HCT116 (cell line): Measurements from ENCODE around the gene SLC8A2. TPM values are rescaled to one million over a fixed set of nuclear protein-coding genes. Genes with fewer than 3 reads are reported as not detected.

Experiments used
- ATAC-seq: fragments of 200-7000 bp; cut with Tn5 transposase; 2 replicates; pipeline ENCODE4 v1.9.1; 2020; ENCODE audit warnings: mild to moderate bottlenecking, moderate library complexity
- BruUV-seq: library from RNA; stranded (reverse); fragments of 400-500 nt; replicated peaks from 2 replicates; lab custom pipeline; 2021; lab: Mats Ljungman, UMichigan
- CTCF ChIA-PET: fragments of 300-600 bp; sonication (Branson Sonifier 250); formaldehyde crosslinking; loops from one replicate; lab custom pipeline; 2021; ENCODE audit warnings: antibody characterized with exemption; lab: Charles Lee
- POLR2A ChIA-PET: fragments of 300-600, 350-600 bp; sonication (Branson Sonifier 250); formaldehyde crosslinking; loops from one replicate; lab custom pipeline; 2021; ENCODE audit warnings: antibody characterized with exemption; lab: Charles Lee
- RAD21 ChIA-PET, 2 experiments: fragments of 300-600 bp; sonication (Branson Sonifier 250); formaldehyde crosslinking; loops; one replicate each; lab custom pipeline; 2023; ENCODE audit warnings: low total read pairs in 2 of 2; ENCODE audit not compliant: uncharacterized antibody in 2 of 2, unreplicated experiment in 2 of 2, low non-redundant PET in 1 of 2; lab: Charles Lee
- DNase-seq: peaks from one replicate; pipeline ENCODE4 v3.0.0-alpha.2; 2010; ENCODE audit warnings: low read depth, low spot score
- H2AFZ ChIP-seq: fragments of 200-600 bp; shearing (Covaris generic), sonication (generic); 2 replicates; pipeline ENCODE4 v1.6.1; 2017; ENCODE audit warnings: low read depth, mixed run types, mixed read lengths, antibody characterized with exemption, low read length; ENCODE audit not compliant: poor library complexity, severe bottlenecking
- H3K27ac ChIP-seq: 2 replicates; pipeline ENCODE4 v1.5.1; 2012; ENCODE audit warnings: low read depth, low read length
- H3K27me3 ChIP-seq: fragments of 200-600 bp; sonication (generic); 2 replicates; pipeline ENCODE4 v1.6.1; 2016; ENCODE audit warnings: mixed run types, low read length, mixed read lengths; ENCODE audit not compliant: insufficient read depth
- H3K36me3 ChIP-seq, 2 experiments: fragments of 200-500 bp in 1 of 2; fragments of 200-600 bp in 1 of 2; sonication (Bioruptor generic) in 1 of 2; sonication (generic) in 1 of 2; 2 replicates each; pipeline versions ENCODE4 v1.5.1 to v1.6.1; 2014 to 2016; ENCODE audit warnings: low read length in 2 of 2, inconsistent platforms in 1 of 2, mixed read lengths in 1 of 2, mixed run types in 1 of 2; ENCODE audit not compliant: insufficient read depth in 2 of 2, control insufficient read depth in 1 of 2
- H3K4me1 ChIP-seq, 2 experiments: fragments of 200-600 bp in 1 of 2; sonication (generic) in 1 of 2; 2 replicates each; pipeline versions ENCODE4 v1.5.1 to v1.6.1; 2012 to 2017; ENCODE audit warnings: low read length in 2 of 2, inconsistent platforms in 1 of 2, mild to moderate bottlenecking in 1 of 2, mixed read lengths in 1 of 2, mixed run types in 1 of 2, moderate library complexity in 1 of 2; ENCODE audit not compliant: insufficient read depth in 2 of 2, control insufficient read depth in 1 of 2
- H3K4me2 ChIP-seq: fragments of 200-600 bp; sonication (generic); 2 replicates; pipeline ENCODE4 v1.6.1; 2017; ENCODE audit warnings: mixed run types, low read length, mixed read lengths
- H3K4me3 ChIP-seq, 2 experiments: fragments of 200-600 bp in 1 of 2; sonication (generic) in 1 of 2; replicated peaks in 1 of 2; 2 replicates each; pipeline ENCODE4 v1.5.1; 2011 to 2016; ENCODE audit warnings: low read length in 2 of 2, control low read depth in 1 of 2, low read depth in 1 of 2, mild to moderate bottlenecking in 1 of 2, mixed read lengths in 1 of 2, mixed run types in 1 of 2
- H3K79me2 ChIP-seq: fragments of 200-600 bp; sonication (generic); 2 replicates; pipeline ENCODE4 v1.6.1; 2017; ENCODE audit warnings: mild to moderate bottlenecking, mixed run types, low read length, moderate library complexity, mixed read lengths; ENCODE audit not compliant: insufficient read depth
- H3K9ac ChIP-seq: fragments of 200-600 bp; sonication (generic); 2 replicates; pipeline ENCODE4 v1.6.1; 2016; ENCODE audit warnings: low read length, mixed read lengths
- H3K9me2 ChIP-seq: fragments of 200-600 bp; sonication (generic), shearing (Covaris generic); 2 replicates; pipeline ENCODE4 v1.6.1; 2017; ENCODE audit warnings: mixed run types, mild to moderate bottlenecking, moderate library complexity; ENCODE audit not compliant: insufficient read depth
- H3K9me3 ChIP-seq, 2 experiments: fragments of 200-500 bp in 1 of 2; fragments of 200-600 bp in 1 of 2; sonication (Bioruptor generic) in 1 of 2; sonication (generic) in 1 of 2; 2 replicates each; pipeline ENCODE4 v1.6.1; 2014 to 2017; ENCODE audit warnings: low read length in 2 of 2, mixed read lengths in 2 of 2, inconsistent platforms in 1 of 2, low read depth in 1 of 2, mild to moderate bottlenecking in 1 of 2, mixed run types in 1 of 2, moderate library complexity in 1 of 2; ENCODE audit not compliant: control insufficient read depth in 1 of 2, insufficient read depth in 1 of 2
- H4K20me1 ChIP-seq: fragments of 200-600 bp; sonication (generic), shearing (Covaris generic); 2 replicates; pipeline ENCODE4 v1.6.1; 2017; ENCODE audit warnings: mixed run types, mild to moderate bottlenecking, moderate library complexity; ENCODE audit not compliant: insufficient read depth
- ATF3 ChIP-seq: IDR thresholded peaks from 2 replicates; pipeline ENCODE4 v1.6.1; 2012
- CBX3 ChIP-seq: IDR thresholded peaks from 2 replicates; pipeline ENCODE4 v1.6.1; 2012; ENCODE audit warnings: low read depth
- CEBPB ChIP-seq: IDR thresholded peaks from 2 replicates; pipeline ENCODE4 v1.6.1; 2012; ENCODE audit warnings: low read depth
- EGR1 ChIP-seq: IDR thresholded peaks from 2 replicates; pipeline ENCODE4 v1.6.1; 2012; ENCODE audit warnings: low read depth
- EZH2 ChIP-seq: fragments of 200-600 bp; sonication (generic); IDR thresholded peaks from 2 replicates; pipeline ENCODE4 v1.6.1; 2017; ENCODE audit warnings: antibody characterized with exemption, mixed run types
- FOSL1 ChIP-seq: IDR thresholded peaks from 2 replicates; pipeline ENCODE4 v1.6.1; 2012; ENCODE audit warnings: low read depth
- POLR2AphosphoS5 ChIP-seq: IDR thresholded peaks from 2 replicates; pipeline ENCODE4 v1.6.1; 2011; ENCODE audit warnings: mild to moderate bottlenecking, low read depth, low read length, moderate library complexity
- RAD21 ChIP-seq: IDR thresholded peaks from 2 replicates; pipeline ENCODE4 v1.6.1; 2012; ENCODE audit warnings: low read depth, mild to moderate bottlenecking
- SP1 ChIP-seq: IDR thresholded peaks from 2 replicates; pipeline ENCODE4 v1.6.1; 2012; ENCODE audit warnings: low read depth
- SRF ChIP-seq: IDR thresholded peaks from 2 replicates; pipeline ENCODE4 v1.6.1; 2012; ENCODE audit warnings: low read depth
- YY1 ChIP-seq: IDR thresholded peaks from 2 replicates; pipeline ENCODE4 v1.6.1; 2011; ENCODE audit warnings: low read length, low read depth, moderate library complexity, mild to moderate bottlenecking; ENCODE audit not compliant: insufficient replicate concordance; ENCODE audit errors: extremely low read depth
- ZNF274 ChIP-seq: fragments of 200-500 bp; sonication (Bioruptor generic); IDR thresholded peaks from 2 replicates; pipeline ENCODE4 v1.6.1; 2014; ENCODE audit warnings: mild to moderate bottlenecking, low read depth, low read length, inconsistent platforms
- intact Hi-C: fragments of 100-400 bp; cut with micrococcal nuclease; formaldehyde crosslinking; loops from 2 replicates; pipeline ENCODE4 v1.10.0; 2022
- total RNA-seq: library from RNA; stranded (reverse); gene quantifications from one replicate; pipeline ENCODE4 v1.2.1, GENCODE V29; 2021; ENCODE audit not compliant: unreplicated experiment
- TF ChIP-seq, protein P1 (sequence below): IDR thresholded peaks from 2 replicates; pipeline ENCODE4 v1.6.1; 2011; ENCODE audit warnings: mild to moderate bottlenecking, low read length, moderate library complexity; ENCODE audit not compliant: insufficient replicate concordance; ENCODE audit errors: extremely low read depth

Gene SLC8A2
- total RNA-seq, 1 experiment from 2014 or later, result 0.98 TPM

DNA sequence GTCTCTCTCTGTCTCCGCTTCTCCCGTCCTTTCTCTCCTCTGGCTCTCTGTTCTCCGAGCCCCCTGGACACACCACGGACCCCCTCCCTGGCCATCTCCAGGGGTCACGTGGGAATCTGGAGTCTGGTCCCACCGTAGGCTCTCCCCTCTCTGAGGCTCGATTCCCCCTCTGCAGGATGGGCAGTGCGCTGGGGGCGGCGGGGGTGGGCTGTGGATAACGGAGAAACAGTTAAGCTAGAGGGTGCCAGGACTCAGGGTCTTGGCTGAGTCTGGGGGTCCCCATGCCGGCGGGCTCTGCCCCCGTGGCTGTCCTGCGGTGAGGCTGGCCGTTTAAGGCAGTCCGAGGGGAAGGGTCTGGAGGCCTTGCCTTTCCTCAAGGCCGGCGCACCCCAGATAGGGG lies 51.9 kb downstream of the SLC8A2 start:
- DNase-seq, result no peak
- Histone ChIP-seq H3K27me3 (peaks cover 20% of the 10 kb centered on the region; the same call in 1 of the 2 replicates), H3K4me2 (no peak overlapping the region), H3K9ac (no peak overlapping the region), H3K36me3 (no peaks in the 10 kb centered on the region), H3K4me1 (peaks cover 10 to 18% of the 10 kb centered on the region in 2 experiments), H3K79me2 (no peaks in the 10 kb centered on the region), H4K20me1 (no peaks in the 10 kb centered on the region), H3K9me3 (no peaks in the 10 kb centered on the region), H2AFZ (no peak overlapping the region), H3K4me3 (no peak overlapping the region), H3K27ac (no peak overlapping the region), H3K9me2 (no peaks in the 10 kb centered on the region)
- TF ChIP-seq SP1, result no peak
- no peak for TF ChIP-seq CBX3
- TF ChIP-seq ATF3, result no peak
- TF ChIP-seq, protein P1, sequence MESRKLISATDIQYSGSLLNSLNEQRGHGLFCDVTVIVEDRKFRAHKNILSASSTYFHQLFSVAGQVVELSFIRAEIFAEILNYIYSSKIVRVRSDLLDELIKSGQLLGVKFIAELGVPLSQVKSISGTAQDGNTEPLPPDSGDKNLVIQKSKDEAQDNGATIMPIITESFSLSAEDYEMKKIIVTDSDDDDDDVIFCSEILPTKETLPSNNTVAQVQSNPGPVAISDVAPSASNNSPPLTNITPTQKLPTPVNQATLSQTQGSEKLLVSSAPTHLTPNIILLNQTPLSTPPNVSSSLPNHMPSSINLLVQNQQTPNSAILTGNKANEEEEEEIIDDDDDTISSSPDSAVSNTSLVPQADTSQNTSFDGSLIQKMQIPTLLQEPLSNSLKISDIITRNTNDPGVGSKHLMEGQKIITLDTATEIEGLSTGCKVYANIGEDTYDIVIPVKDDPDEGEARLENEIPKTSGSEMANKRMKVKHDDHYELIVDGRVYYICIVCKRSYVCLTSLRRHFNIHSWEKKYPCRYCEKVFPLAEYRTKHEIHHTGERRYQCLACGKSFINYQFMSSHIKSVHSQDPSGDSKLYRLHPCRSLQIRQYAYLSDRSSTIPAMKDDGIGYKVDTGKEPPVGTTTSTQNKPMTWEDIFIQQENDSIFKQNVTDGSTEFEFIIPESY, result no peak
- TF ChIP-seq POLR2AphosphoS5, result no peak
- TF ChIP-seq CEBPB, result no peak
- TF ChIP-seq YY1, result no peak
- no peak for TF ChIP-seq SRF
- TF ChIP-seq EGR1, result no peak
- no peak for TF ChIP-seq ZNF274
- no peak for TF ChIP-seq EZH2
- TF ChIP-seq RAD21, result no peak
- no peak for TF ChIP-seq FOSL1
- BruUV-seq, result no TSS peak
- intact Hi-C loops, result no loop called here
- POLR2A ChIA-PET, result no interaction called here
- ATAC-seq, result no peak
- RAD21 ChIA-PET, result no interaction called here
- CTCF ChIA-PET, result no interaction called here
